HuH-7 (cell line): ENCODE data around the gene PRPF38B.
"Not testable (repeated sequence)": the region's sequence is repeated elsewhere in the genome, so short reads cannot be mapped to it uniquely, and the experiment has no call there.

Source experiments
- DNase-seq: peaks from one replicate; pipeline ENCODE4 v3.0.0; 2011; ENCODE audit warnings: low spot score

The PRPF38B gene

GRCh38 chr1:108679586-108680213, 12.4 kb upstream of the PRPF38B start:
- DNase-seq = no peak

DNA sequence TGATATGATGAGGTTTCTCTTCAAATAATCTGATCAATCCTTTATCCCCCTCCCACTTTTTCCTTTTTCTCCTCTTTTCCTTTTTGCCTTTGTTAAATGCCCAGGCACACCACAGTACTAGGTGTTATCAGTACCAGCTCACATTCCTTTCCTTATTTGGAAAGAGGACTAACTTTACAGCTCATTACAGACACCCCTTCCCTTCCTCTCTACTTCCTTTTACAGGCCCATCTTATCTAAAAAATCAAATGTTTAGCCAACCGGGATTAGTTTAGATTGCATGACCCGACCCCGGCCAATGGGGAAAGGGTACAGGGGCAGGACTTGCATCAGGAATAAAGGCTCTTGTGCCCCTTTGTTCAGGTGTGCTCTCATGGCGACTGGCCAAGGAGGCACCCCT, 10.4 kb upstream of the PRPF38B start:
- DNase-seq = not testable (repeated sequence)

GRCh38 chr1:108685529-108685928, 6.6 kb upstream of the PRPF38B start:
- no peak for DNase-seq

- DNase-seq = no peak
Measured at GRCh38 chr1:108686614-108687313, 5.3 kb upstream of the PRPF38B start.

GRCh38 chr1:108691128-108691941, 775 bp upstream of the PRPF38B start:
- DNase-seq = no peak

- peak; percentile 34 for DNase-seq
Measured at GRCh38 chr1:108692724-108693655, 880 bp downstream of the PRPF38B start.

DNA sequence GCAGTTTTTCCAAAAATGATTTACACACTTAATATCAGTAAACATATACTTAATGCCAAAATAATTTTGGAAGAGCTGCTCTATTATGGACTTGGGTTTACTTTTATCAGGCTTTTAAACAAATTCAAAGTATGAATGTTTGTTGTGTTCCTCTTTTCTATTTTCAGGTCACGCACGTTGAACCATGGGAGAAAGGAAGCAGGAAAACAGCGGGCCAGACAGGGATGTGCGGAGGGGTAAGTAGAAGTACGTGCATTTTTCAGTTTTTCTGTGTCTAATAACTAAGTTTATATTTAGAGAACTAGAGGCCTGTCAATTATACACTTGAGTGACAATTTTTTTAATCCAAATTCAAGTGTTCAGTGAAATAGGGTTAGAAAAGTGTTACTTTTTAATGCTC, 3.4 kb downstream of the PRPF38B start:
- DNase-seq = no peak

GRCh38 chr1:108699375-108700332, 7.5 kb downstream of the PRPF38B start:
- DNase-seq = no peak

DNA sequence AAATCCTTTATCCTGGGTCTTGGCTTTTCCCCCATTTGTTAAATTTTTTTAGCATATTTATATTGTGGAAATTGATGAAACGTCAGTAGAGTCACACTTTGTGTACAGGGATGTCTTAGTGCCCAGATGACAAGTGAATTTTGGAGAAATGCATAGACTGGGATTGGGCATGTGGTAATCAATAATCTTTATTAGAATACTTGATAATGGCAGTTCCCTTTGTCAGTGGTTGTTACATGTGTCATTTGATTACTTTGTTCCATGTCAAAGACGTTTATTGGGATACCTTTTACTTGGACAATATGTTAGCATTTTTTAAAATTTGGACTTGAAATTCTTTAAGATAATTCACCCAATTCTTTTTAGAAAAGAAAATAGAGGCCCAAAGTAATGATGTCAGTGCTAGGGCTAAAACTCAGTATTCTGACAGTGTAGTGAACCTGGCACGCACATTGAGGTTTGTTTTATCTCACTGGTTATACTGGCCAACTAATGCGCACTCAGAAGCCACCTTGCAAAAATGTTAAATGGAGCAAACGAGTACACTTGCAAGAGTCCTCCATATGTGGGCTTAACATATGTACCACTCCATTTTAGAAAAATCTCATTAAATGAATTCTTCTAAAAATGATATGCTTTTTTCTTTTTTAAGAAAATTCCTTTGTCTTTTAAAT, 9.2 kb downstream of the PRPF38B start:
- DNase-seq = no peak

- not testable (repeated sequence) for DNase-seq
Measured at GRCh38 chr1:108702109-108702508, 10.0 kb downstream of the PRPF38B start.

DNA sequence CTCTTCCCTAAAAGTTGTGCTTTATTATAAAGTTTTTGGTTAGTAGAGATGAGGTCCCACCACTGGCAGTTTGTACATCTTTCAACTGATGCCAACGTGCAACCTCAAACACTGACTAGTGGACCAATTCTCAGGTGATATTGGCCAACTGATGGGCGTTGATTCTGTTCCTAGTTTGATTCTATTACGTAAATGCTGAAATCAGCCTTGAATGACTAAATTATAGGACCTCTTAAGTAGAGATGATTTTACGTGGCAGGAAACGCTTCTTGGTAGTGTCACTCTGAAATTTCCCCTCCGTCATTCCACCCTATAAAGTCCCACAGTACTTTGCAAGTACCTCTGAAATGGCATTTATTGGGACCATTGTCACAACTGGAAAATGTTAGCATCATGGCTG, 11.8 kb downstream of the PRPF38B start:
- DNase-seq = no peak

DNA sequence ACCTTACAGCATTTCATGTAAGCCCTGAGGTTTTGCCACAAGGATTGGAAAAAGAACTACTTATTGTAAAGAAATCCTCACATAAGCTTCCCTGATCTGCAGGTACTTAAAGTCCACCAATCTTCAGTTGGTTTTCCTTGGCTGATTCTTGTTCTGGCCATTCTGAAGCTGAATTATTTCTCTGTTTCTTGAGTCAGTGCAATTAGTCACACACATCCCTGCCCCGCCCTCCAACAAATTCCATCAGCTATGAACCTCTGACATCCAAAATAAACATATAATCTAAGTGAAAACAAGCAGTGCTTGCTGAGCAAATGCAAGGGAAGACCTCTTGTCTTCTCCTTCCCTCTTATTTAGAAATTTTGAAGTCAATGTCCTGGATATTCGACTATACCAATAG, 12.4 kb downstream of the PRPF38B start:
- no peak for DNase-seq

GRCh38 chr1:108706643-108707042, 14.5 kb downstream of the PRPF38B start:
- no peak for DNase-seq

GRCh38 chr1:108708691-108709660, 16.9 kb downstream of the PRPF38B start:
- DNase-seq = peak; percentile 7

DNA sequence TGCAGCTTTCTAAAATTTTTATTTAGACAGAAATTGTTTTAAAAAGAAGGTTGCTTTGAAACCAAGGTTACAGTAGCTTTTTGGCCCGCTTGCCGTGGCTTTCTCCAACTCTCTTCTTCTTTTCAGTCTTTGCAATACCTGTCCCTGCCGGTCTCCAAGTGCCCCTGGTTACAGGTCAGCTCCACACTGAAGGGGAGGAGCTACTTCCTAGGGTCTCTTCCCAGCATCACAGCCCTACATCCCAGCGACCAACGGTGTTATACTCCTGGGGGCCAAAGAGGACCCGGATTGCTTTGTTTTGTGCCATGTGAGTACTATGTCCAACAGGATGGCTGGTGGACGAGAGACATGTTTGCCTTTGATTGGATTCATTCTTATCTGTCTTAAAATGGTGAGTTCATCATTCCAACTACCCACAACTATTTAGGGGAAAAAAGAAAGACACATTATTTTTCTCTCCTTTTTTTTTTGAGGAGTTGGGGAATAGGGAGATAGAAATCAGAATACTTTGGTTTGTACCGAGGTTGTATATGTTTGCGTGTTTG, 20.6 kb downstream of the PRPF38B start, which contains the start of gene FNDC7:
Gene FNDC7, plus strand, starts transcription at position 303 of the 545 bp plus-strand sequence. Its CDS starts 26 bp downstream, at position 329.
- DNase-seq = peak; percentile 8

DNA sequence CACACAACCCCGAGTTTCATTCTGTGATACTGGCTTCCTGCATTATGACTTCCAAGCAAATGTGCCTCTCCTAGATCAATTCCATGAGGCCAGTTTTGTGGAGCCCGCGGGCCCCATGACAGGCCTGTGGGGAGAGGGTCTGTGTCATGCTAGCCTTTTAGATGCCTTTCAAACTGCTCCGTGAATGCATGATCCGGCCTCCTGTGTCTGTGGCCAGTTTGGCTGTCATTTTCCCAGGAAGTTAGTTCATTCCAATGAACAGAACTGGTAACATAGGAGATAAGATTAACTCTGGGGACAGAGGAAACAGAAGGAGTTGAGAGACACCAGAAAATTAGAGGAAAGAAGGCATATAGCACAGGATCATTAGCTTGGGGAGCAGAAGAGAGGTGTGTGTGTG, 23.8 kb downstream of the PRPF38B start:
- DNase-seq = no peak

GRCh38 chr1:108716437-108717230, 24.5 kb downstream of the PRPF38B start:
- DNase-seq = no peak
